Adrenal gland (tissue), 12 donors: ENCODE results near the gene FAM210A. TPM values are rescaled to one million over a fixed set of nuclear protein-coding genes. Genes with fewer than 3 reads are reported as not detected.
"Not testable (repeated sequence)": the region's sequence is repeated elsewhere in the genome, so short reads cannot be mapped to it uniquely, and the experiment has no call there.

ENCODE experiments used
- DNase-seq, 7 donors: peaks; one replicate each; pipeline ENCODE4 v3.0.0-alpha.2; 2019 to 2020
- H3K27ac ChIP-seq, 5 donors: fragments of 200-600 bp; sonication (generic) in 4 of 5; 1 replicate in 3 of 5; 2 replicates in 2 of 5; pipeline versions ENCODE4 v1.5.1 to v1.8.0; 2016 to 2020; ENCODE audit warnings: mild to moderate bottlenecking in 1 of 5
- H3K27me3 ChIP-seq: fragments of 200-600 bp; 2 replicates; pipeline ENCODE4 v1.8.0; 2021
- H3K36me3 ChIP-seq, 2 donors: fragments of 200-600 bp; replicated peaks in 1 of 2; 1 replicate in 1 of 2; 2 replicates in 1 of 2; pipeline versions ENCODE4 v1.5.1 to v1.8.0; 2018 to 2022
- H3K4me1 ChIP-seq, 2 donors: fragments of 200-600 bp; replicated peaks in 1 of 2; 1 replicate in 1 of 2; 2 replicates in 1 of 2; pipeline versions ENCODE4 v1.5.1 to v1.8.0; 2018 to 2021
- H3K4me3 ChIP-seq, 4 donors: fragments of 200-600 bp; sonication (generic) in 3 of 4; one replicate each; pipeline ENCODE4 v1.5.1; 2016 to 2018
- H3K9me3 ChIP-seq, 3 donors: fragments of 200-600 bp; sonication (generic) in 1 of 3; replicated peaks in 1 of 3; 1 replicate in 2 of 3; 2 replicates in 1 of 3; pipeline versions ENCODE4 v1.5.1 to v1.8.0; 2016 to 2021
- POLR2A ChIP-seq, 2 donors: fragments of 450-650 bp; IDR thresholded peaks; one replicate each; pipeline ENCODE4 v1.6.1; 2017; ENCODE audit warnings: antibody characterized with exemption in 2 of 2, mild to moderate bottlenecking in 2 of 2, moderate library complexity in 1 of 2
- WGBS, 4 donors: extraction: QIAGEN DNeasy Blood & Tissue Kit in 2 of 4; methylation state at CpG; one replicate each; pipeline versions ENCODE4 v1.1.5 to v1.1.7; 2013 to 2017; 5-methylcytosine and 5-hydroxymethylcytosine counted together
- intact Hi-C, 2 donors: fragments of 100-400 bp; cut with DNase I; formaldehyde crosslinking; loops; one replicate each; pipeline versions ENCODE4 v1.14.1 to v1.15.0; 2022 to 2023
- polyA plus RNA-seq, 3 donors: library from polyadenylated mRNA; stranded (reverse); fragments of 200-250 nt in 2 of 3; fragments of 350-450 nt in 1 of 3; fragmentation: Illumina TruSeq in 1 of 3; extraction: RNeasy Lipid Tissue Mini Kit (QIAGEN cat#74804) in 1 of 3; gene quantifications; one replicate each; pipeline ENCODE4 v1.2.3, GENCODE V29; 2013 to 2014
- total RNA-seq, 9 donors: library from RNA; depleted of rRNA in 4 of 9; stranded (reverse); fragments of >200 nt in 4 of 9; fragments of 120-200 nt in 1 of 9; fragmentation: NEBNext Ultra II Directional in 1 of 9; extraction: Animal tissue kit (Norgen Biotek cat#: 25700) in 1 of 9; gene quantifications; one replicate each; pipeline versions ENCODE4 v1.1.0 to v1.2.4, GENCODE V29; 2013 to 2023
- TF ChIP-seq, protein P1 (sequence below), 6 experiments: fragments of 450-650 bp in 4 of 6; fragments of 200-600 bp in 2 of 6; sonication (generic) in 1 of 6; IDR thresholded peaks; 1 replicate in 5 of 6; 2 replicates in 1 of 6; pipeline versions ENCODE4 v1.5.1 to v1.8.0; 2016 to 2021; ENCODE audit warnings: antibody characterized with exemption in 6 of 6, mild to moderate bottlenecking in 2 of 6, moderate library complexity in 1 of 6
- donor health status: healthy with polysubstance abuse.
- donor health status: Bipolar disorder and iron deficiency.
- donor health status: DM: yes; HTN: yes; CAD: no.
- donor health status: DM: no; HTN: no; CAD: no.
- donor health status: DM: no; HTN: no; CAD: no.
- donor health status: DM: yes; HTN: yes; CAD: no.

FAM210A gene
- total and polyA plus RNA-seq, 12 donors, result 3.4 to 29.5 (median 10.8) TPM

DNA sequence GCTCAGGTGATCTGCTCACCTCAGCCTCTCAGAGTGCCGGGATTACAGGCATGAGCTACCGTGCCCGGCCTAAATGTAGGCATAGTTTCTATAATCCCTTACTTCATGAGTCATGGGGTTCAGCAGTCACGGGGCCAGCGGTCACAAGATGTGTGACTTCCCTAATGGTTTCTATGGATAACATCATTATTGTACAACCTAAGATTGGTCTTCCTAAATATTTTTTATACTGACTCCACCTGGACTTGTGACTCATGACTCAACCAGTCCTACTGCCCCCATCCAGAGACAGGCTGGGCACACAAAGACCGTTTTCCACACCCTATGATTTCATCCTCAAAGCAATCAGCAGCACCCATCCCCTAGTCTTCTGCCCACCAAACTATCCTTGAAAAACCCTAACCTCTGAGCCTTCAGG, 15.9 kb downstream of the FAM210A start:
- no peaks in the 10 kb centered on the region for H3K9me3 ChIP-seq
- H3K36me3 ChIP-seq, result no peaks in the 10 kb centered on the region
- TF ChIP-seq, protein P1, sequence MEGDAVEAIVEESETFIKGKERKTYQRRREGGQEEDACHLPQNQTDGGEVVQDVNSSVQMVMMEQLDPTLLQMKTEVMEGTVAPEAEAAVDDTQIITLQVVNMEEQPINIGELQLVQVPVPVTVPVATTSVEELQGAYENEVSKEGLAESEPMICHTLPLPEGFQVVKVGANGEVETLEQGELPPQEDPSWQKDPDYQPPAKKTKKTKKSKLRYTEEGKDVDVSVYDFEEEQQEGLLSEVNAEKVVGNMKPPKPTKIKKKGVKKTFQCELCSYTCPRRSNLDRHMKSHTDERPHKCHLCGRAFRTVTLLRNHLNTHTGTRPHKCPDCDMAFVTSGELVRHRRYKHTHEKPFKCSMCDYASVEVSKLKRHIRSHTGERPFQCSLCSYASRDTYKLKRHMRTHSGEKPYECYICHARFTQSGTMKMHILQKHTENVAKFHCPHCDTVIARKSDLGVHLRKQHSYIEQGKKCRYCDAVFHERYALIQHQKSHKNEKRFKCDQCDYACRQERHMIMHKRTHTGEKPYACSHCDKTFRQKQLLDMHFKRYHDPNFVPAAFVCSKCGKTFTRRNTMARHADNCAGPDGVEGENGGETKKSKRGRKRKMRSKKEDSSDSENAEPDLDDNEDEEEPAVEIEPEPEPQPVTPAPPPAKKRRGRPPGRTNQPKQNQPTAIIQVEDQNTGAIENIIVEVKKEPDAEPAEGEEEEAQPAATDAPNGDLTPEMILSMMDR (IDR thresholded peaks at IDR 0.05), result no peak
- TF ChIP-seq POLR2A (IDR thresholded peaks at IDR 0.05), result no peak
- 83 to 88% (median 87%) methylated on average over 6 of the region's 6 CpGs for WGBS, 4 donors
- H3K4me3 ChIP-seq, result no peak overlapping the region
- DNase-seq, result no peak
- intact Hi-C loops, result loop anchor here in 1 of 2 donors (10.0 kb wide), 1 partner anchor 66 kb away; no protein-coding TSS in a partner anchor
- H3K27me3 ChIP-seq, result no peaks in the 10 kb centered on the region
- H3K27ac ChIP-seq, result no peak overlapping the region
- peaks cover 6 to 10% of the 10 kb centered on the region in 2 donors for H3K4me1 ChIP-seq

DNA sequence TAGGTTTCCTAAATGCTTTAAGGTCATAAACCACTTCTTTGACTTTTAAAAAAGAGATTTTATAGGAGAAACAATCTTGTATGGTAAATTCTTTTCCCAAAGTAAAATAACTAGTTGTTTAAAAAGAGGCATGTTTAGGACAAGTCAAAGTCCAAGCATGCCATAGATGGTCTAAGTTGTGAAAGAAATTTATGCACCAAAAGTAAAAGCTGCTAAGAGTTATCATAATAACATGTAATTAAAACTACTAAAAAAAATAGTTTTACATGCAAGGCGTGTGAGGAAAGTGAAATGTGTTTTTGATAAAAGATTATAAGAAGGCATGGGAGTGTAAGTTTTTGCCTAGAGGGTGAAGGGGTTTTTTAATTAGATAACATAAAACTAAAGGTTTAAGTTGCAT, 22.5 kb downstream of the FAM210A start:
- Histone ChIP-seq H3K27ac (no peak overlapping the region), H3K27me3 (no peaks in the 10 kb centered on the region), H3K9me3 (peaks cover 0 to 11% (median 6%) of the 10 kb centered on the region in 3 donors), H3K4me3 (no peak overlapping the region), H3K4me1 (peaks cover 6 to 10% of the 10 kb centered on the region in 2 donors), H3K36me3 (no peaks in the 10 kb centered on the region)
- intact Hi-C loops, result no loop called here
- DNase-seq, result no peak
- 90 to 96% (median 95%) methylated on average over 1 of the region's 1 CpG for WGBS, 4 donors
- no peak for TF ChIP-seq POLR2A (IDR thresholded peaks at IDR 0.05)
- TF ChIP-seq, protein P1 (IDR thresholded peaks at IDR 0.05), result no peak

DNA sequence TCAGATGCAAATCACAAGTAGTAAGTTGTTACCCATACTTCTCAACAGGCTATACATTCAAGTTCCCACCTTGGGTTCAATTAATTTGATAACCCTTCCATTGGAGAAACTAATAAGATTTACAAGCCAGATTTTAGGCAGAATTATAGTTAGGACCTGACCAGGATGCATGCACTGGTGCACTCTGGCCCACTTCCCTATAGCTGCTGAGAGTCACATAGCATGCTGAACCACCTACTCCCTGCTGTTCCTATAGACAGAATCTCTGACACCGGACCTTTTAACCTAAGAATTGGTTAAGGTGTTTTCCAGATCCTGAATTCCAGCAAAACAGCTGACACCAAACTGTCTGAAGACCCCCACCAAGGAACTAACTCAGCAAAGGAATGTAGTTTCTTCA, 26.2 kb downstream of the FAM210A start:
- 96 to 100% (median 100%) methylated on average over 1 of the region's 1 CpG for WGBS, 4 donors
- Histone ChIP-seq H3K27ac (no peak overlapping the region), H3K4me3 (no peak overlapping the region), H3K4me1 (no peaks in the 10 kb centered on the region), H3K36me3 (no peaks in the 10 kb centered on the region), H3K27me3 (no peaks in the 10 kb centered on the region), H3K9me3 (peaks cover 0 to 11% (median 6%) of the 10 kb centered on the region in 3 donors)
- TF ChIP-seq POLR2A (IDR thresholded peaks at IDR 0.05), result no peak
- TF ChIP-seq, protein P1 (IDR thresholded peaks at IDR 0.05), result no peak
- intact Hi-C loops, result no loop called here
- no peak for DNase-seq

DNA sequence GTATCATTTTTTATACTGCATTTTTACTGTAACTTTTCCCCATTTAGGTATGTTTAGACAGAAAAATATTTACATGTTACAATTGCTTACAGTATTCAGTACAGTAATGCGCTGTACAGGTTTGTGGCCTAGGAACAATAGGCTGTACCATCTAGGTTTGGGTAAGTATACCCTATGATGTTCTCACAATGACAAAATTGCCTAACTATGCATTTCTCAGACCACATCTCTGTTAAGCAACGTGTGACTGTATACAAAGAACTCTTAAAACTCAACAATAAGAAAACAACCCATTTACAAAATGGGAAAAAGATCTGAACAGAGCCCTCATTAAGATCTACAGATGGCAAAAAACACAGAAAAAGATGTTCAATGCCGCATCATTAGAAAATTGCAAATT, 29.4 kb downstream of the FAM210A start:
- H3K27me3 ChIP-seq, result no peaks in the 10 kb centered on the region
- intact Hi-C loops, result no loop called here
- H3K4me3 ChIP-seq, result no peak overlapping the region
- H3K36me3 ChIP-seq, result no peaks in the 10 kb centered on the region
- DNase-seq, result no peak
- 92 to 97% (median 95%) methylated on average over 3 of the region's 3 CpGs for WGBS, 4 donors
- H3K27ac ChIP-seq, result no peak overlapping the region
- H3K4me1 ChIP-seq, result no peaks in the 10 kb centered on the region
- TF ChIP-seq, protein P1 (IDR thresholded peaks at IDR 0.05), result no peak
- no peak for TF ChIP-seq POLR2A (IDR thresholded peaks at IDR 0.05)
- no peaks in the 10 kb centered on the region for H3K9me3 ChIP-seq

DNA sequence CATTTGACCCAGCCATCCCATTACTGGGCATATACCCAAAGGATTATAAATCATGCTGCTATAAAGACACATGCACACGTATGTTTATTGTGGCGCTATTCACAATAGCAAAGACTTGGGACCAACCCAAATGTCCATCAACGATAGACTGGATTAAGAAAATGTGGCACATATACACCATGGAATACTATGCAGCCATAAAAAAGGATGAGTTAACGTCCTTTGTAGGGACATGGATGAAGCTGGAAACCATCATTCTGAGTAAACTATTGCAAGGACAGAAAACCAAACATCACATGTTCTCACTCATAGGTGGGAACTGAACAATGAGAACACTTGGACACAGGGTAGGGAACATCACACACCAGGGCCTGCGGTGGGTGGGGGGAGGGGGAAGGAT, 31.0 kb downstream of the FAM210A start:
- 88 to 92% (median 88%) methylated on average over 5 of the region's 5 CpGs for WGBS, 4 donors

DNA sequence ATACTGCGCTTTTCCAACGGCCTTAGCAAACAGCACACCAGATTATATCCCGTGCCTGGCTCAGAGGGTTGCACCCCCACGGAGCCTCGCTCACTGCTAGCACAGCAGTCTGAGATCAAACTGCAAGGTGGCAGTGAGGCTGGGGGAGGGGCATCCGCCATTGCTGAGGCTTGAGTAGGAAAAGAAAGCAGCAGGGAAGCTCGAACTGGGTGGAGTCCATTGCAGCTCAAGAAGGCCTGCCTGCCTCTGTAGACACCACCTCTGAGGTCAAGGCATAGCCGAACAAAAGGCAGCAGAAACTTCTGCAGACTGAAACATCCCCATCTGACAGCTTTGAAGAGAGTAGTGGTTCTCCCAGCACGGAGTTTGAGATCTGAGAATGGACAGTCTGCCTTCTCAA, 36.3 kb downstream of the FAM210A start:
- H3K27ac ChIP-seq, DNase-seq, H3K4me3 ChIP-seq, H3K4me1 ChIP-seq, H3K9me3 ChIP-seq, H3K36me3 ChIP-seq, H3K27me3 ChIP-seq, intact Hi-C loops: not testable (repeated sequence)
- 96 to 100% (median 96%) methylated on average over 5 to 9 of the region's 9 CpGs for WGBS, 4 donors

More for the DNA sequence above, 31.0 kb downstream of the FAM210A start:
- H3K9me3 ChIP-seq, H3K27ac ChIP-seq, H3K36me3 ChIP-seq, H3K4me3 ChIP-seq, DNase-seq, intact Hi-C loops, H3K27me3 ChIP-seq, H3K4me1 ChIP-seq: not testable (repeated sequence)
